ENCODE measurements around the gene MRPL46.

The MRPL46 gene

GRCh38 chr15:88512078-88512477, 44.9 kb upstream of the MRPL46 start:
- Histone ChIP-seq H3K4me2 (ENCODE audit: low read length) (no peak overlapping the region), H3K4me3 (ENCODE audit: low read depth, low read length, poor library complexity, severe bottlenecking) (no peak overlapping the region), H3F3A (ENCODE audit: insufficient read depth, low read length) (no peaks in the 10 kb centered on the region), H3K9me3 (ENCODE audit: low read length) (no peaks in the 10 kb centered on the region), H3K9me2 (ENCODE audit: low read depth, low read length) (no peaks in the 10 kb centered on the region), H3K27ac (ENCODE audit: low read depth, low read length, poor library complexity, severe bottlenecking) (no peak overlapping the region), H3K4me1 (ENCODE audit: insufficient read depth, low read length, severe bottlenecking) (no peaks in the 10 kb centered on the region), H2AFZ (ENCODE audit: low read length) (no peak overlapping the region), H3K79me2 (ENCODE audit: insufficient read depth, low read length) (no peaks in the 10 kb centered on the region), H4K20me1 (ENCODE audit: insufficient read depth, low read length) (no peaks in the 10 kb centered on the region), H3K27me3 (ENCODE audit: insufficient read depth, low read length) (no peaks in the 10 kb centered on the region), H3K36me3 (ENCODE audit: insufficient read depth, low read length) (no peaks in the 10 kb centered on the region), H3K9ac (ENCODE audit: low read length) (no peak overlapping the region)
- no peak for TF ChIP-seq CTCF (IDR thresholded peaks at IDR 0.05; ENCODE audit: low read length)
- no peak for TF ChIP-seq EZH2 (IDR thresholded peaks at IDR 0.05; ENCODE audit: borderline replicate concordance, low read length)

- H3K9ac ChIP-seq (ENCODE audit: low read length) = no peak overlapping the region
- no peaks in the 10 kb centered on the region for H3K9me2 ChIP-seq (ENCODE audit: low read depth, low read length)
- no peak overlapping the region for H2AFZ ChIP-seq (ENCODE audit: low read length)
- no peak overlapping the region for H3K4me2 ChIP-seq (ENCODE audit: low read length)
- no peaks in the 10 kb centered on the region for H3K9me3 ChIP-seq (ENCODE audit: low read length)
- no peak for TF ChIP-seq EZH2 (IDR thresholded peaks at IDR 0.05; ENCODE audit: borderline replicate concordance, low read length)
- TF ChIP-seq CTCF (IDR thresholded peaks at IDR 0.05; ENCODE audit: low read length) = no peak
- H3K4me1 ChIP-seq (ENCODE audit: insufficient read depth, low read length, severe bottlenecking) = no peaks in the 10 kb centered on the region
- no peaks in the 10 kb centered on the region for H3K27me3 ChIP-seq (ENCODE audit: insufficient read depth, low read length)
- no peak overlapping the region for H3K4me3 ChIP-seq (ENCODE audit: low read depth, low read length, poor library complexity, severe bottlenecking)
- H4K20me1 ChIP-seq (ENCODE audit: insufficient read depth, low read length) = no peaks in the 10 kb centered on the region
- H3K36me3 ChIP-seq (ENCODE audit: insufficient read depth, low read length) = no peaks in the 10 kb centered on the region
- no peaks in the 10 kb centered on the region for H3F3A ChIP-seq (ENCODE audit: insufficient read depth, low read length)
- H3K79me2 ChIP-seq (ENCODE audit: insufficient read depth, low read length) = no peaks in the 10 kb centered on the region
- H3K27ac ChIP-seq (ENCODE audit: low read depth, low read length, poor library complexity, severe bottlenecking) = no peak overlapping the region
These were observed 44.0 kb upstream of the MRPL46 start for GRCh38 chr15:88511161-88511560.

- Histone ChIP-seq H3K4me2 (ENCODE audit: low read length) (no peak overlapping the region), H3K9ac (ENCODE audit: low read length) (no peak overlapping the region), H3K9me2 (ENCODE audit: low read depth, low read length) (no peaks in the 10 kb centered on the region), H3K27me3 (ENCODE audit: insufficient read depth, low read length) (no peaks in the 10 kb centered on the region), H3K27ac (ENCODE audit: low read depth, low read length, poor library complexity, severe bottlenecking) (no peak overlapping the region), H3K4me3 (ENCODE audit: low read depth, low read length, poor library complexity, severe bottlenecking) (no peak overlapping the region), H3K9me3 (ENCODE audit: low read length) (no peaks in the 10 kb centered on the region), H4K20me1 (ENCODE audit: insufficient read depth, low read length) (no peaks in the 10 kb centered on the region), H3K36me3 (ENCODE audit: insufficient read depth, low read length) (no peaks in the 10 kb centered on the region), H2AFZ (ENCODE audit: low read length) (no peak overlapping the region), H3F3A (ENCODE audit: insufficient read depth, low read length) (no peaks in the 10 kb centered on the region), H3K4me1 (ENCODE audit: insufficient read depth, low read length, severe bottlenecking) (no peaks in the 10 kb centered on the region), H3K79me2 (ENCODE audit: insufficient read depth, low read length) (no peaks in the 10 kb centered on the region)
- TF ChIP-seq CTCF (IDR thresholded peaks at IDR 0.05; ENCODE audit: low read length) (no peak), EZH2 (IDR thresholded peaks at IDR 0.05; ENCODE audit: borderline replicate concordance, low read length) (no peak)
These were observed 42.8 kb upstream of the MRPL46 start for GRCh38 chr15:88509964-88510363.
